BLaER1 treated with 17β-estradiol and CSF1 and Interleukin-3, amounts not matched to agents 10 nM and 100 nM (cell line): ENCODE measurements around the gene CCDC86.
A peak's percentile ranks its signal among the peaks of the same experiment; 100 is the strongest.

Source experiments
- H3K27ac ChIP-seq, 11 experiments: shearing (Covaris generic); formaldehyde crosslinking; 2 replicates each; pipeline ENCODE4 v1.8.1; 2022
- H3K27me3 ChIP-seq, 11 experiments: shearing (Covaris generic); formaldehyde crosslinking; 2 replicates each; pipeline ENCODE4 v1.8.1; 2022
- H3K36me3 ChIP-seq, 11 experiments: shearing (Covaris generic); formaldehyde crosslinking; 2 replicates each; pipeline ENCODE4 v1.8.1; 2022
- H3K4me1 ChIP-seq, 10 experiments: shearing (Covaris generic); formaldehyde crosslinking; 2 replicates each; pipeline ENCODE4 v1.8.1; 2022
- H3K4me2 ChIP-seq, 11 experiments: shearing (Covaris generic); formaldehyde crosslinking; 2 replicates each; pipeline ENCODE4 v1.8.1; 2022
- H3K4me3 ChIP-seq, 10 experiments: shearing (Covaris generic); formaldehyde crosslinking; 2 replicates each; pipeline ENCODE4 v1.8.1; 2022
- H3K9ac ChIP-seq, 11 experiments: shearing (Covaris generic); formaldehyde crosslinking; 2 replicates each; pipeline ENCODE4 v1.8.1; 2022
- H3K9me3 ChIP-seq, 11 experiments: shearing (Covaris generic); formaldehyde crosslinking; replicated peaks in 1 of 11; 2 replicates each; pipeline ENCODE4 v1.8.1; 2022
- H4K20me1 ChIP-seq, 11 experiments: shearing (Covaris generic); formaldehyde crosslinking; 2 replicates each; pipeline ENCODE4 v1.8.1; 2022
- Cebpa-rat ChIP-seq, 11 experiments: shearing (Covaris generic); IDR thresholded peaks; 2 replicates each; pipeline ENCODE4 v1.8.1; 2022

Gene CCDC86

GRCh38 chr11:60860943-60861342 lies 19.0 kb downstream of the CCDC86 start:
- Histone ChIP-seq H4K20me1 (no peaks in the 10 kb centered on the region), H3K4me3 (peak overlapping the region in 1 of 10 experiments; percentile 27; a peak in 2 of 20 replicates), H3K9ac (peak overlapping the region in 6 of 11 experiments; percentile 21 to 67 (median 50); a peak in 9 of 22 replicates), H3K27me3 (peaks cover 0 to 3% (median 0%) of the 10 kb centered on the region in 11 experiments; a peak in 1 of 22 replicates), H3K4me1 (peaks cover 51 to 93% (median 83%) of the 10 kb centered on the region in 10 experiments), H3K4me2 (peak overlapping the region; percentile 40 to 87 (median 79)), H3K27ac (peak overlapping the region in 9 of 11 experiments; percentile 17 to 79 (median 66); a peak in 16 of 22 replicates), H3K9me3 (no peaks in the 10 kb centered on the region), H3K36me3 (no peaks in the 10 kb centered on the region)
- TF ChIP-seq Cebpa-rat (IDR thresholded peaks at IDR 0.05) = peak in 2 of 11 experiments; percentile 55 to 70; a peak in 4 of 22 replicates

GRCh38 chr11:60862171-60862570 lies 20.3 kb downstream of the CCDC86 start:
- Histone ChIP-seq H3K4me2 (peak overlapping the region in 10 of 11 experiments; percentile 40 to 87 (median 74); a peak in 12 of 22 replicates), H3K27ac (peak overlapping the region in 3 of 11 experiments; percentile 14 to 77 (median 70); a peak in 3 of 22 replicates), H3K27me3 (peaks cover 0 to 3% (median 0%) of the 10 kb centered on the region in 11 experiments; a peak in 1 of 22 replicates)

GRCh38 chr11:60863550-60864521 lies 21.9 kb downstream of the CCDC86 start:
- H3K4me3 ChIP-seq = no peak overlapping the region
- H3K9me3 ChIP-seq = no peaks in the 10 kb centered on the region
- no peaks in the 10 kb centered on the region; a peak in 1 of 22 replicates for H4K20me1 ChIP-seq
- H3K36me3 ChIP-seq = no peaks in the 10 kb centered on the region
- TF ChIP-seq Cebpa-rat (IDR thresholded peaks at IDR 0.05) = no peak
- H3K27me3 ChIP-seq = peaks cover 0 to 3% (median 0%) of the 10 kb centered on the region in 11 experiments; a peak in 1 of 22 replicates
- H3K4me2 ChIP-seq = peak overlapping the region in 7 of 11 experiments; percentile 40 to 83 (median 56); a peak in 11 of 22 replicates
- H3K9ac ChIP-seq = peak overlapping the region in 1 of 11 experiments; percentile 13; a peak in 2 of 22 replicates
- H3K4me1 ChIP-seq = peaks cover 29 to 92% (median 81%) of the 10 kb centered on the region in 10 experiments
- H3K27ac ChIP-seq = peak overlapping the region in 2 of 11 experiments; percentile 7 to 15; a peak in 2 of 22 replicates

More at GRCh38 chr11:60862171-60862570, 20.3 kb downstream of the CCDC86 start:
- H3K4me3 ChIP-seq = no peak overlapping the region
- H3K9ac ChIP-seq = no peak overlapping the region
- H3K4me1 ChIP-seq = peaks cover 41 to 92% (median 81%) of the 10 kb centered on the region in 10 experiments
- TF ChIP-seq Cebpa-rat (IDR thresholded peaks at IDR 0.05) = no peak
- no peaks in the 10 kb centered on the region; a peak in 1 of 22 replicates for H4K20me1 ChIP-seq
- no peaks in the 10 kb centered on the region for H3K36me3 ChIP-seq
- no peaks in the 10 kb centered on the region for H3K9me3 ChIP-seq

GRCh38 chr11:60864856-60865513 lies 23.1 kb downstream of the CCDC86 start:
- Histone ChIP-seq H3K4me3 (no peak overlapping the region), H4K20me1 (no peaks in the 10 kb centered on the region; a peak in 1 of 22 replicates), H3K27me3 (peaks cover 0 to 3% (median 0%) of the 10 kb centered on the region in 11 experiments; a peak in 1 of 22 replicates), H3K9ac (0 out of 22 replicates have a peak overlapping the region, but pooled peaks of 1 of the 11 experiments have one; percentile 8), H3K4me1 (peaks cover 20 to 91% (median 77%) of the 10 kb centered on the region in 10 experiments), H3K4me2 (peak overlapping the region in 9 of 11 experiments; percentile 39 to 65 (median 49); a peak in 18 of 22 replicates), H3K27ac (peak overlapping the region in 4 of 11 experiments; percentile 9 to 33 (median 24); a peak in 4 of 22 replicates), H3K9me3 (no peaks in the 10 kb centered on the region), H3K36me3 (no peaks in the 10 kb centered on the region)
- TF ChIP-seq Cebpa-rat (IDR thresholded peaks at IDR 0.05) = no peak

GRCh38 chr11:60866911-60867870 lies 25.3 kb downstream of the CCDC86 start, which contains the start of gene ZP1:
TSS of gene ZP1 (plus strand) at chr11:60867542. CDS start at chr11:60867562, 20 bp downstream.
- H3K4me2 ChIP-seq = peak within 1 kb of the TSS in 9 of 11 experiments; percentile 25 to 91 (median 69); a peak in 19 of 22 replicates

GRCh38 chr11:60867871-60868681 lies 26.2 kb downstream of the CCDC86 start:
- no peak; a peak in 1 of 22 replicates for TF ChIP-seq Cebpa-rat (IDR thresholded peaks at IDR 0.05)
- peaks cover 24 to 94% (median 82%) of the 10 kb centered on the region in 10 experiments for H3K4me1 ChIP-seq
- no peaks in the 10 kb centered on the region for H3K27me3 ChIP-seq
- no peaks in the 10 kb centered on the region for H3K36me3 ChIP-seq
- H3K9me3 ChIP-seq = no peaks in the 10 kb centered on the region
- H3K4me3 ChIP-seq = no peak overlapping the region
- H3K27ac ChIP-seq = peak overlapping the region in 5 of 11 experiments; percentile 8 to 65 (median 50); a peak in 8 of 22 replicates
- peak overlapping the region in 5 of 11 experiments; percentile 25 to 57 (median 43); a peak in 8 of 22 replicates for H3K9ac ChIP-seq
- H3K4me2 ChIP-seq = peak overlapping the region in 10 of 11 experiments; percentile 4 to 91 (median 67); a peak in 18 of 22 replicates
- no peaks in the 10 kb centered on the region; a peak in 1 of 22 replicates for H4K20me1 ChIP-seq

More at GRCh38 chr11:60866911-60867870, 25.3 kb downstream of the CCDC86 start, which contains the start of gene ZP1:
- no peak within 1 kb of the TSS for H3K4me3 ChIP-seq
- peak within 1 kb of the TSS in 7 of 11 experiments; percentile 8 to 65 (median 43); a peak in 12 of 22 replicates for H3K27ac ChIP-seq
- H3K27me3 ChIP-seq = no peaks in the 10 kb centered on the region
- peaks cover 15 to 93% (median 77%) of the 10 kb centered on the region in 10 experiments for H3K4me1 ChIP-seq
- no peaks in the 10 kb centered on the region for H3K9me3 ChIP-seq
- TF ChIP-seq Cebpa-rat (IDR thresholded peaks at IDR 0.05) = no peak
- no peaks in the 10 kb centered on the region; a peak in 1 of 22 replicates for H4K20me1 ChIP-seq
- peak within 1 kb of the TSS in 6 of 11 experiments; percentile 25 to 57 (median 43); a peak in 10 of 22 replicates for H3K9ac ChIP-seq
- no peaks in the 10 kb centered on the region for H3K36me3 ChIP-seq
